ENCODE measurements around the gene SLITRK2. TPM values are rescaled to one million over a fixed set of nuclear protein-coding genes. Genes with fewer than 3 reads are reported as not detected.

SLITRK2 gene
- total RNA-seq (2014; rRNA removed; shearing (Covaris generic)), result 0.02 TPM in 1 of 2 replicates, not detected in the other

- DNase-seq (ENCODE audit: low spot score), result no peak
These were observed at the start of gene SLITRK2 for GRCh38 chrX:145817331-145818185. SLITRK2 (plus strand) TSS chrX:145817829; CDS start chrX:145822426, 4,597 bp downstream.

- no peak for DNase-seq (ENCODE audit: low spot score)
These were observed 44.6 kb upstream of the SLITRK2 start for GRCh38 chrX:145773006-145773405.

- DNase-seq (ENCODE audit: low spot score), result no peak
These were observed 25.3 kb upstream of the SLITRK2 start for GRCh38 chrX:145792281-145792680.

- DNase-seq (ENCODE audit: low spot score), result no peak
These were observed 14.1 kb upstream of the SLITRK2 start for GRCh38 chrX:145803508-145803907.

- DNase-seq (ENCODE audit: low spot score), result no peak
These were observed 4.5 kb upstream of the SLITRK2 start for GRCh38 chrX:145813081-145813480.

- DNase-seq (ENCODE audit: low spot score), result no peak
These were observed 871 bp upstream of the SLITRK2 start for GRCh38 chrX:145816601-145817315.

GRCh38 chrX:145818186-145819113, 821 bp downstream of the SLITRK2 start:
- DNase-seq (ENCODE audit: low spot score), result no peak

GRCh38 chrX:145820825-145821224, 3.2 kb downstream of the SLITRK2 start:
- DNase-seq (ENCODE audit: low spot score), result no peak

GRCh38 chrX:145821291-145821897, 3.8 kb downstream of the SLITRK2 start:
- peak; percentile 9 for DNase-seq (ENCODE audit: low spot score)

GRCh38 chrX:145821898-145822571, 4.4 kb downstream of the SLITRK2 start:
- DNase-seq (ENCODE audit: low spot score), result no peak

GRCh38 chrX:145823132-145823531, 5.5 kb downstream of the SLITRK2 start:
- DNase-seq (ENCODE audit: low spot score), result no peak

GRCh38 chrX:145825896-145826295, 8.3 kb downstream of the SLITRK2 start:
- peak; percentile 3 for DNase-seq (ENCODE audit: low spot score)

GRCh38 chrX:145826466-145826865, 8.8 kb downstream of the SLITRK2 start:
- DNase-seq (ENCODE audit: low spot score), result no peak

GRCh38 chrX:145832796-145833195, 15.2 kb downstream of the SLITRK2 start:
- DNase-seq (ENCODE audit: low spot score), result no peak

GRCh38 chrX:145840531-145840930, 22.9 kb downstream of the SLITRK2 start:
- no peak for DNase-seq (ENCODE audit: low spot score)

- DNase-seq (ENCODE audit: low spot score), result no peak
These were observed 25.7 kb downstream of the SLITRK2 start for GRCh38 chrX:145843146-145843904.

GRCh38 chrX:145844886-145845285, 27.3 kb downstream of the SLITRK2 start:
- DNase-seq (ENCODE audit: low spot score), result no peak

GRCh38 chrX:145848448-145848847, 30.8 kb downstream of the SLITRK2 start:
- no peak for DNase-seq (ENCODE audit: low spot score)

GRCh38 chrX:145848857-145849256, 31.2 kb downstream of the SLITRK2 start:
- DNase-seq (ENCODE audit: low spot score), result no peak

GRCh38 chrX:145853181-145853580, 35.6 kb downstream of the SLITRK2 start:
- no peak for DNase-seq (ENCODE audit: low spot score)
